Activated B cell treated with CpG ODN at 0.5 μM for 24 hours (primary cell): ENCODE measurements around the gene AFDN. TPM values are rescaled to one million over a fixed set of nuclear protein-coding genes. Genes with fewer than 3 reads are reported as not detected.

ENCODE experiments used
- ATAC-seq: fragments of 200-7000 bp; cut with Tn5 transposase; one replicate; pipeline ENCODE4 v1.10.0; 2021; ENCODE audit warnings: low read depth, mild to moderate bottlenecking, moderate library complexity
- CTCF ChIA-PET: fragments of 350-600 bp; sonication (Branson Sonifier 250); formaldehyde crosslinking; loops from one replicate; lab custom pipeline; 2021; ENCODE audit warnings: antibody characterized with exemption; lab: Charles Lee
- POLR2A ChIA-PET: fragments of 350-600 bp; sonication (Branson Sonifier 250); formaldehyde crosslinking; loops from one replicate; lab custom pipeline; 2021; ENCODE audit warnings: antibody characterized with exemption; lab: Charles Lee
- DNase-seq: peaks from one replicate; pipeline ENCODE4 v3.0.0; 2022
- H3K27ac Mint-ChIP-seq: one replicate; pipeline ENCODE4 v1.8.0; 2020; ENCODE audit warnings: mixed read lengths
- H3K27me3 Mint-ChIP-seq: one replicate; pipeline ENCODE4 v1.8.0; 2021; ENCODE audit warnings: mixed read lengths
- H3K36me3 Mint-ChIP-seq: one replicate; pipeline ENCODE4 v1.8.0; 2021; ENCODE audit warnings: low read depth, mixed read lengths
- H3K4me1 Mint-ChIP-seq: one replicate; pipeline ENCODE4 v1.8.0; 2021; ENCODE audit warnings: mixed read lengths
- H3K4me3 Mint-ChIP-seq: one replicate; pipeline ENCODE4 v1.8.0; 2020; ENCODE audit warnings: mild to moderate bottlenecking, mixed read lengths
- H3K9me3 Mint-ChIP-seq: one replicate; pipeline ENCODE4 v1.8.0; 2020; ENCODE audit warnings: mixed read lengths
- CTCF ChIP-seq: fragments of 200-600 bp; IDR thresholded peaks from one replicate; pipeline ENCODE4 v1.8.0; 2022; ENCODE audit warnings: antibody characterized with exemption, mild to moderate bottlenecking
- intact Hi-C: fragments of 100-400 bp; cut with micrococcal nuclease; formaldehyde crosslinking; loops from one replicate; pipeline ENCODE4 v1.15.1; 2024
- total RNA-seq: library from RNA; stranded (reverse); gene quantifications from 2 replicates; pipeline ENCODE4 v1.2.3, GENCODE V29; 2022

AFDN gene
- total RNA-seq, 1 donor from 2014 or later = 38.0 TPM

- no peak overlapping the region for H3K4me3 Mint-ChIP-seq
- intact Hi-C loops = no loop called here
- no peaks in the 10 kb centered on the region for H3K36me3 Mint-ChIP-seq
- H3K9me3 Mint-ChIP-seq = no peaks in the 10 kb centered on the region
- TF ChIP-seq CTCF = no peak
- H3K27me3 Mint-ChIP-seq = peaks cover 33% of the 10 kb centered on the region
- ATAC-seq (no peak), DNase-seq (no peak)
- H3K4me1 Mint-ChIP-seq = no peaks in the 10 kb centered on the region
- H3K27ac Mint-ChIP-seq = no peak overlapping the region
- CTCF ChIA-PET = no interaction called here
- POLR2A ChIA-PET = no interaction called here
Measured at GRCh38 chr6:167806061-167806700, 20.5 kb upstream of the AFDN start.

GRCh38 chr6:167807200-167807599 lies 19.5 kb upstream of the AFDN start:
- intact Hi-C loops = no loop called here
- no peak for TF ChIP-seq CTCF
- no peaks in the 10 kb centered on the region for H3K36me3 Mint-ChIP-seq
- H3K27ac Mint-ChIP-seq = no peak overlapping the region
- DNase-seq (no peak), ATAC-seq (no peak)
- H3K4me1 Mint-ChIP-seq = no peaks in the 10 kb centered on the region
- no peak overlapping the region for H3K4me3 Mint-ChIP-seq
- ChIA-PET POLR2A (no interaction called here), CTCF (no interaction called here)
- no peaks in the 10 kb centered on the region for H3K9me3 Mint-ChIP-seq
- H3K27me3 Mint-ChIP-seq = peaks cover 29% of the 10 kb centered on the region

GRCh38 chr6:167807756-167808155 lies 19.0 kb upstream of the AFDN start:
- H3K27me3 Mint-ChIP-seq = peaks cover 25% of the 10 kb centered on the region
- ChIA-PET POLR2A (no interaction called here), CTCF (no interaction called here)
- H3K4me1 Mint-ChIP-seq = no peaks in the 10 kb centered on the region
- H3K27ac Mint-ChIP-seq = no peak overlapping the region
- no peaks in the 10 kb centered on the region for H3K36me3 Mint-ChIP-seq
- H3K9me3 Mint-ChIP-seq = no peaks in the 10 kb centered on the region
- DNase-seq = no peak
- no peak overlapping the region for H3K4me3 Mint-ChIP-seq
- no peak for TF ChIP-seq CTCF
- intact Hi-C loops = no loop called here
- ATAC-seq = no peak

GRCh38 chr6:167811040-167811439 lies 15.7 kb upstream of the AFDN start:
- Mint-ChIP-seq H3K36me3 (no peaks in the 10 kb centered on the region), H3K9me3 (no peaks in the 10 kb centered on the region), H3K4me1 (no peaks in the 10 kb centered on the region), H3K27ac (no peak overlapping the region), H3K4me3 (no peak overlapping the region), H3K27me3 (peaks cover 19% of the 10 kb centered on the region)
- ChIA-PET POLR2A (no interaction called here), CTCF (no interaction called here)
- no peak for DNase-seq
- no peak for ATAC-seq
- intact Hi-C loops = no loop called here
- TF ChIP-seq CTCF = no peak

- intact Hi-C loops = no loop called here
Measured at GRCh38 chr6:167811442-167812087, 15.1 kb upstream of the AFDN start.

More at GRCh38 chr6:167811442-167812087, 15.1 kb upstream of the AFDN start:
- no peaks in the 10 kb centered on the region for H3K36me3 Mint-ChIP-seq
- no peaks in the 10 kb centered on the region for H3K4me1 Mint-ChIP-seq
- peaks cover 16% of the 10 kb centered on the region for H3K27me3 Mint-ChIP-seq
- ChIA-PET POLR2A (no interaction called here), CTCF (no interaction called here)
- no peak for TF ChIP-seq CTCF
- ATAC-seq (no peak), DNase-seq (no peak)
- no peaks in the 10 kb centered on the region for H3K9me3 Mint-ChIP-seq
- no peak overlapping the region for H3K27ac Mint-ChIP-seq
- no peak overlapping the region for H3K4me3 Mint-ChIP-seq
